OCI-LY7 (cell line): ENCODE data around the gene SYNJ1.

Experiments used
- EZH2phosphoT487 ChIP-seq: fragments of 200-600 bp; sonication (generic); IDR thresholded peaks from 2 replicates; pipeline ENCODE4 v1.6.1; 2018; ENCODE audit warnings: low read depth, borderline replicate concordance, mild to moderate bottlenecking, mixed run types, antibody characterized with exemption, low read length, moderate library complexity, mixed read lengths
- TF ChIP-seq, protein P1 (sequence below): fragments of 200-600 bp; sonication (generic); conservative IDR thresholded peaks from 2 replicates; pipeline ENCODE4 v1.5.1; 2014; ENCODE audit warnings: mild to moderate bottlenecking, antibody characterized with exemption, low read length, moderate library complexity, mixed read lengths

DNA sequence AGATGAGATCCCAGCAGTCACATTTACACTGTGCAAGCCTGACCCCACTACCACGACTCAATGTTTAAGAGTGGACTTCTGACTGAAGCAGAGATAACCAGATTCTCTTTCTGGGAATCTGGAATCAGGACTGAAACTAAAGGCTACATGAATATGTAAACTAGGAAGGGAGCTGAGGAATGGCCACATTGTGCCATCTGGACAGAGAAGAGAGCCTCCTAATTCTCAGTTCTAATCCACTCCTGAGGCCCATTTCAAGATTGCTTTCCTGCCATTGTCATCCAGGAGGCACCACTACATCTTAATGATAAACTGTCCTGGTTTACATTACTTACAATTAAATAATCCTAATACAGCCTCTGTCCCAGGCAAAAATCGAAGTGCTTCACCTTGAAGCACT lies 37.2 kb upstream of the SYNJ1 start:
- TF ChIP-seq, protein P1, sequence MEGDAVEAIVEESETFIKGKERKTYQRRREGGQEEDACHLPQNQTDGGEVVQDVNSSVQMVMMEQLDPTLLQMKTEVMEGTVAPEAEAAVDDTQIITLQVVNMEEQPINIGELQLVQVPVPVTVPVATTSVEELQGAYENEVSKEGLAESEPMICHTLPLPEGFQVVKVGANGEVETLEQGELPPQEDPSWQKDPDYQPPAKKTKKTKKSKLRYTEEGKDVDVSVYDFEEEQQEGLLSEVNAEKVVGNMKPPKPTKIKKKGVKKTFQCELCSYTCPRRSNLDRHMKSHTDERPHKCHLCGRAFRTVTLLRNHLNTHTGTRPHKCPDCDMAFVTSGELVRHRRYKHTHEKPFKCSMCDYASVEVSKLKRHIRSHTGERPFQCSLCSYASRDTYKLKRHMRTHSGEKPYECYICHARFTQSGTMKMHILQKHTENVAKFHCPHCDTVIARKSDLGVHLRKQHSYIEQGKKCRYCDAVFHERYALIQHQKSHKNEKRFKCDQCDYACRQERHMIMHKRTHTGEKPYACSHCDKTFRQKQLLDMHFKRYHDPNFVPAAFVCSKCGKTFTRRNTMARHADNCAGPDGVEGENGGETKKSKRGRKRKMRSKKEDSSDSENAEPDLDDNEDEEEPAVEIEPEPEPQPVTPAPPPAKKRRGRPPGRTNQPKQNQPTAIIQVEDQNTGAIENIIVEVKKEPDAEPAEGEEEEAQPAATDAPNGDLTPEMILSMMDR, result no peak
- TF ChIP-seq EZH2phosphoT487, result no peak
